Endothelial cell of umbilical vein (primary cell): Measurements from ENCODE around the gene DNAH9. TPM values are rescaled to one million over a fixed set of nuclear protein-coding genes. Genes with fewer than 3 reads are reported as not detected.

Source experiments
- BruUV-seq: library from RNA; stranded (reverse); fragments of 400-500 nt; replicated peaks from 2 replicates; lab custom pipeline; 2021; lab: Mats Ljungman, UMichigan
- CTCF ChIA-PET: fragments of 300-600, 350-600 bp; sonication (Branson Sonifier 250); formaldehyde crosslinking; loops from one replicate; lab custom pipeline; 2021; ENCODE audit warnings: antibody characterized with exemption, inconsistent platforms; lab: Charles Lee
- POLR2A ChIA-PET: fragments of 300-600, 350-600 bp; sonication (Branson Sonifier 250); formaldehyde crosslinking; loops from one replicate; lab custom pipeline; 2021; ENCODE audit warnings: antibody characterized with exemption, inconsistent platforms; lab: Charles Lee
- DNase-seq: peaks from one replicate; pipeline ENCODE4 v3.0.0-alpha.2; 2011; ENCODE audit warnings: low read depth, low spot score
- FAIRE-seq: peaks from 2 replicates; lab custom pipeline; 2011; peaks lifted over from hg19 to GRCh38; lab: Jason Lieb, UNC
- H2AFZ ChIP-seq: 2 replicates; pipeline ENCODE4 v1.6.0; 2012; ENCODE audit warnings: low read depth, low read length, control low read depth, inconsistent platforms
- H3K27ac ChIP-seq: 2 replicates; pipeline ENCODE4 v1.5.1; 2011; ENCODE audit warnings: low read depth, mild to moderate bottlenecking, control low read depth, low read length, moderate library complexity; ENCODE audit not compliant: insufficient read depth
- H3K27me3 ChIP-seq, 2 experiments: 2 replicates each; pipeline versions ENCODE4 v1.6.0 to v1.6.1; 2011; ENCODE audit warnings: low read length in 2 of 2, mixed read lengths in 1 of 2; ENCODE audit not compliant: control insufficient read depth in 2 of 2, insufficient read depth in 2 of 2
- H3K36me3 ChIP-seq, 2 experiments: 2 replicates in 1 of 2; 3 replicates in 1 of 2; pipeline ENCODE4 v1.5.1; 2011; ENCODE audit warnings: low read length in 2 of 2, mild to moderate bottlenecking in 1 of 2, moderate library complexity in 1 of 2; ENCODE audit not compliant: control insufficient read depth in 2 of 2, insufficient read depth in 2 of 2; ENCODE audit errors: extremely low read depth in 1 of 2
- H3K4me1 ChIP-seq: 3 replicates; pipeline ENCODE4 v1.5.1; 2011; ENCODE audit warnings: mild to moderate bottlenecking, low read length; ENCODE audit not compliant: control insufficient read depth, insufficient read depth; ENCODE audit errors: extremely low read depth
- H3K4me2 ChIP-seq: 2 replicates; pipeline ENCODE4 v1.6.1; 2011; ENCODE audit warnings: low read length, control low read depth, mixed read lengths; ENCODE audit not compliant: insufficient read depth
- H3K4me3 ChIP-seq, 3 experiments: fragments of 200-600 bp in 1 of 3; sonication (generic), shearing (Covaris generic) in 1 of 3; replicated peaks in 1 of 3; 2 replicates each; pipeline ENCODE4 v1.5.1; 2011 to 2016; ENCODE audit warnings: control low read depth in 3 of 3, low read length in 3 of 3, mild to moderate bottlenecking in 2 of 3, inconsistent platforms in 1 of 3, low read depth in 1 of 3, moderate library complexity in 1 of 3; ENCODE audit not compliant: insufficient read depth in 1 of 3
- H3K79me2 ChIP-seq: 2 replicates; pipeline ENCODE4 v1.6.0; 2012; ENCODE audit warnings: low read length, inconsistent platforms; ENCODE audit not compliant: control insufficient read depth, insufficient read depth
- H3K9ac ChIP-seq: replicated peaks from 2 replicates; pipeline ENCODE3; 2011; ENCODE audit warnings: low read length, control low read depth; ENCODE audit not compliant: insufficient read depth; ENCODE audit errors: extremely low read depth
- H3K9me1 ChIP-seq: replicated peaks from 3 replicates; pipeline ENCODE4 v1.6.0; 2011; ENCODE audit warnings: mild to moderate bottlenecking, low read length; ENCODE audit not compliant: control insufficient read depth, insufficient read depth; ENCODE audit errors: extremely low read depth
- H3K9me3 ChIP-seq: replicated peaks from 2 replicates; pipeline ENCODE4 v1.5.1; 2012; ENCODE audit warnings: low read length, inconsistent platforms; ENCODE audit not compliant: control insufficient read depth, insufficient read depth
- H4K20me1 ChIP-seq: replicated peaks from 2 replicates; pipeline ENCODE3; 2011; ENCODE audit warnings: mild to moderate bottlenecking, low read length; ENCODE audit not compliant: control insufficient read depth, insufficient read depth; ENCODE audit errors: extremely low read depth
- CTCF ChIP-seq, 2 donors: IDR thresholded peaks; 1 replicate in 1 of 2; 2 replicates in 1 of 2; pipeline ENCODE4 v1.5.1; 2011; ENCODE audit warnings: low read length in 2 of 2, mild to moderate bottlenecking in 2 of 2, moderate library complexity in 2 of 2, control low read depth in 1 of 2, inconsistent platforms in 1 of 2, low read depth in 1 of 2; ENCODE audit not compliant: insufficient read depth in 1 of 2; ENCODE audit errors: extremely low read depth in 1 of 2
- EZH2 ChIP-seq: IDR thresholded peaks from 2 replicates; pipeline ENCODE4 v1.6.1; 2012; ENCODE audit warnings: borderline replicate concordance, low read depth, mild to moderate bottlenecking, moderate library complexity, low read length, inconsistent platforms; ENCODE audit not compliant: severe bottlenecking
- FOS ChIP-seq: IDR thresholded peaks from 2 replicates; pipeline ENCODE4 v1.6.1; 2011; ENCODE audit warnings: mild to moderate bottlenecking, low read length, moderate library complexity, borderline replicate concordance; ENCODE audit not compliant: insufficient read depth
- GATA2 ChIP-seq: IDR thresholded peaks from 2 replicates; pipeline ENCODE4 v1.7.0; 2011; ENCODE audit warnings: low read depth, mild to moderate bottlenecking, moderate library complexity, mixed read lengths, low read length; ENCODE audit not compliant: insufficient read length, insufficient read depth
- JUN ChIP-seq: IDR thresholded peaks from 2 replicates; pipeline ENCODE4 v1.6.1; 2011; ENCODE audit warnings: borderline replicate concordance, low read depth; ENCODE audit not compliant: insufficient read length, insufficient read depth
- MAX ChIP-seq: IDR thresholded peaks from 2 replicates; pipeline ENCODE4 v1.6.1; 2011; ENCODE audit not compliant: insufficient read depth, insufficient read length
- MYC ChIP-seq: IDR thresholded peaks from one replicate; pipeline ENCODE4 v1.6.1; 2011; ENCODE audit warnings: mild to moderate bottlenecking, low read depth, low read length
- POLR2A ChIP-seq: IDR thresholded peaks from 2 replicates; pipeline ENCODE4 v1.6.1; 2012; ENCODE audit warnings: low read depth, mild to moderate bottlenecking, control low read depth, low read length
- POLR2AphosphoS5 ChIP-seq: IDR thresholded peaks from 2 replicates; pipeline ENCODE4 v1.6.1; 2012; ENCODE audit warnings: low read depth, mild to moderate bottlenecking, control low read depth, low read length, moderate library complexity; ENCODE audit not compliant: insufficient read depth
- dilution Hi-C: fragments of 300-500 bp; cut with MboI; formaldehyde crosslinking; loops from one replicate; pipeline ENCODE4 v1.15.0; 2019; ENCODE audit warnings: low sequenced_read_pairs; ENCODE audit not compliant: extremely low pct_ligation_motif_present
- intact Hi-C: fragments of 100-400 bp; cut with micrococcal nuclease; formaldehyde crosslinking; loops from one replicate; pipeline ENCODE4 v1.10.0; 2022
- polyA plus RNA-seq, 4 experiments: library from polyadenylated mRNA; depleted of rRNA in 3 of 4; stranded (reverse) in 3 of 4; unstranded in 1 of 4; fragments of >200 nt; gene quantifications; 2 replicates each; pipeline versions ENCODE4 v1.2.1 to v1.2.3, GENCODE V29; 2011 to 2012; ENCODE audit warnings: missing spikeins in 1 of 4
- total RNA-seq: library from RNA; stranded (reverse); gene quantifications from 2 replicates; pipeline ENCODE4 v1.2.3, GENCODE V29; 2021

The DNAH9 gene
- total and polyA plus RNA-seq, 2 donors (not counting 3 experiments of a cell fraction or from before 2014, with no cell fraction given), result not detected

GRCh38 chr17:11737313-11737679, 139.0 kb downstream of the DNAH9 start:
- dilution Hi-C loops, result no loop called here
- POLR2A ChIA-PET, result no interaction called here
- no peak for TF ChIP-seq MYC
- Histone ChIP-seq H3K36me3 (no peaks in the 10 kb centered on the region), H3K79me2 (no peaks in the 10 kb centered on the region), H3K4me3 (no peak overlapping the region), H3K9me1 (no peaks in the 10 kb centered on the region), H3K4me1 (no peaks in the 10 kb centered on the region), H3K27ac (no peak overlapping the region), H3K9me3 (no peaks in the 10 kb centered on the region), H3K9ac (no peak overlapping the region), H3K27me3 (no peaks in the 10 kb centered on the region), H3K4me2 (no peak overlapping the region), H4K20me1 (no peaks in the 10 kb centered on the region), H2AFZ (no peak overlapping the region)
- CTCF ChIA-PET, result no interaction called here
- no peak for DNase-seq
- intact Hi-C loops, result no loop called here
- BruUV-seq, result no TSS peak
- no peak for FAIRE-seq

- H3K27ac ChIP-seq, result no peak overlapping the region
- no peaks in the 10 kb centered on the region for H3K27me3 ChIP-seq
- H3K9ac ChIP-seq, result no peak overlapping the region
- no peaks in the 10 kb centered on the region for H3K79me2 ChIP-seq
- H3K9me3 ChIP-seq, result no peaks in the 10 kb centered on the region
- H3K9me1 ChIP-seq, result no peaks in the 10 kb centered on the region
- H2AFZ ChIP-seq, result no peak overlapping the region
- no peaks in the 10 kb centered on the region for H3K4me1 ChIP-seq
- CTCF ChIA-PET, result no interaction called here
- FAIRE-seq (no peak), DNase-seq (no peak)
- dilution Hi-C loops, result no loop called here
- no peaks in the 10 kb centered on the region for H3K36me3 ChIP-seq
- POLR2A ChIA-PET, result no interaction called here
- H3K4me3 ChIP-seq, result no peak overlapping the region
- TF ChIP-seq MYC, result no peak
- TF ChIP-seq FOS, result no peak
- TF ChIP-seq CTCF (IDR thresholded peaks at IDR 0.05; ENCODE audit: extremely low read depth in 1 of 2, insufficient read depth in 1 of 2, low read depth in 1 of 2, low read length in 2 of 2), result no peak
- TF ChIP-seq POLR2AphosphoS5, result no peak
- no peak for TF ChIP-seq GATA2
- TF ChIP-seq EZH2, result no peak
- no peak for TF ChIP-seq POLR2A
- TF ChIP-seq JUN, result no peak
- TF ChIP-seq MAX, result no peak
- intact Hi-C loops, result no loop called here
- no peaks in the 10 kb centered on the region for H4K20me1 ChIP-seq
- BruUV-seq, result no TSS peak
- H3K4me2 ChIP-seq, result no peak overlapping the region
These were observed 139.9 kb downstream of the DNAH9 start for GRCh38 chr17:11738151-11738550.
